ENCODE measurements around the gene AMIGO3. TPM values are rescaled to one million over a fixed set of nuclear protein-coding genes. Genes with fewer than 3 reads are reported as not detected.
A peak's percentile ranks its signal among the peaks of the same experiment; 100 is the strongest.

Gene AMIGO3
- total and polyA plus RNA-seq, 3 experiments from 2014 or later = 0.15 to 1.5 (median 0.31) TPM

DNA sequence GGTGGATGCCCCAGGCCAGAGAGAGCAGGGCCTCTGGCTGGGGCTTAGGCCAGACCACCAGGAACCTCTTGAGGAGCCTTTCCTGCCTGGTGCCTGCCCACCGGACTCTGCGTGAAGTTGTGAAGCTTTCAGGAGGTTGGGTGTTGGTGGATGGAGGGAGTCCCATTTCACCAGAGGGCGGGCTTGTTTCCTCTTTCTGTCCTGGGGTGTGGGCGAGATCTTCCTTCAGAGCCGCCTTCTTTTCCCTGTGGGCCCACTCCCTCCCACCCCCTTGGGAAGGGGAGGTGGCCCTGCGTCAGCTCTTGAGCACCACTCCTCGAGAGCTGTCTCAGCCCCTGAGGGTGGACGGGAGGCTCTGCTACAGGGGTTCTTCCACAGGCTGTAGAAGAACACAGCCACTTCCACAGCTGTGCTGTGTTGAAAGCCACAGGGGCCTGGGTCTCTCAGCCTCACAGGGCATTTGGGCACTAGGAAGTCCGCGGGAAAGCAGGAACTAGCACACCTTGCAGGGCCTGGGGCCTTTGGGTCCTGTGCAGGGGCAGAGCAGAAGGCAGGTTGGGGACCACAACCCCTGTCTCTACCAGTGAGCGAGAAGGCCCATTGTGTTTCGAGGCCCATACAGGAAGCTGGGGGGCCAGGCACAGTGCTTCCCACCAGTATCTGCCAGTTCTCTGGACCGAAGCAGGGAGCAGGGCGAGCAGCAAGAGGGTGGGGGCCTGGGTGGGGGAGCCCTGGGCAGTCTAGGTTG, 2.1 kb downstream of the AMIGO3 start:
- no peak for DNase-seq
- POLR2A ChIA-PET = interaction anchor here (0.8 kb wide), 1 partner anchor 86 kb away, joined by 3 read pairs; the partner anchor contains the start of gene INKA1

DNA sequence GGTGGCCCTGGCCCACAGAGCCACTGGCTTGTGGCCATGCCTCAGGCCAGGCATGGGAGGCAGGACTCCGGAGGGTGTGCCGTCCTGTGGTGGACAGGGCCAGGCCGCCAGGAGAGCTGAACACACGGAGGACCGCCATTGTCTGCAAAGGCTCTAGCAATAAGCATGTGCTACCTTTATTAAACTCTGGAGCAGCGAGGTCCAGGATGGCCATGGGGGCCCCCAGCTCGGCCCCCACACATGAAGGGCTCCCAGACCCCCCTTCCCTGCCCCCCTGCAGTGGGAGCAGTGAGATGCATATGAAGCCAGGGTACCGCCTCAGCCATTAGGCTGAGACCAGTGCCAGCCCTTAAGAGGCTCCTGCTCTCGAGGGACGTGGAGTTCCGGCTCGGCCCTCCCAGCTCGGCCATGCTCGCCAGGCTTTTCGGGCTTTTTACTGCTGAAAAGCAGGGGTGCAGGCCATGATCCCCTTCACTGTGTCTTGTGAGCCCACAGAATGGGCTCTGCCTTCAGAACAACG, 2.7 kb downstream of the AMIGO3 start:
- ChIA-PET CTCF (interaction anchor here (1.3 kb wide), 1 partner anchor 13 kb away, joined by 4 read pairs; no protein-coding TSS in a partner anchor), POLR2A (no interaction called here)
- no peaks in the 10 kb centered on the region for H3K27me3 Mint-ChIP-seq
- H3K9me3 Mint-ChIP-seq = no peaks in the 10 kb centered on the region
- Histone ChIP-seq H3K36me3 (ENCODE audit: insufficient read depth, low read length) (no peaks in the 10 kb centered on the region), H3K4me1 (ENCODE audit: insufficient read depth, low read length) (no peaks in the 10 kb centered on the region), H3K9me3 (ENCODE audit: low read length) (no peaks in the 10 kb centered on the region), H3K4me3 (ENCODE audit: low read length) (no peak overlapping the region), H3K27ac (ENCODE audit: low read depth, low read length) (no peak overlapping the region), H3K27me3 (ENCODE audit: insufficient read depth, low read length, poor library complexity, severe bottlenecking) (no peaks in the 10 kb centered on the region)
- H3K4me1 Mint-ChIP-seq = peaks cover 23 to 48% (median 26%) of the 10 kb centered on the region in 3 donors
- H3K36me3 Mint-ChIP-seq = peaks cover 0 to 20% (median under 1%) of the 10 kb centered on the region in 3 donors
- no peak overlapping the region for H3K27ac Mint-ChIP-seq
- H3K4me3 Mint-ChIP-seq = no peak overlapping the region
- no peak for DNase-seq

More for the DNA sequence above, 2.1 kb downstream of the AMIGO3 start:
- Histone ChIP-seq H3K36me3 (ENCODE audit: insufficient read depth, low read length) (no peaks in the 10 kb centered on the region), H3K4me1 (ENCODE audit: insufficient read depth, low read length) (peaks cover 2% of the 10 kb centered on the region), H3K9me3 (ENCODE audit: low read length) (no peaks in the 10 kb centered on the region), H3K27ac (ENCODE audit: low read depth, low read length) (no peak overlapping the region), H3K4me3 (ENCODE audit: low read length) (no peak overlapping the region), H3K27me3 (ENCODE audit: insufficient read depth, low read length, poor library complexity, severe bottlenecking) (no peaks in the 10 kb centered on the region)
- Mint-ChIP-seq H3K27me3 (no peaks in the 10 kb centered on the region), H3K4me1 (peaks cover 23 to 46% (median 25%) of the 10 kb centered on the region in 3 donors), H3K9me3 (no peaks in the 10 kb centered on the region), H3K27ac (no peak overlapping the region), H3K4me3 (peak overlapping the region in 6 of 7 donors; percentile 28 to 52 (median 36)), H3K36me3 (peaks cover 0 to 25% (median 0%) of the 10 kb centered on the region in 3 donors)
- CTCF ChIA-PET = interaction anchor here (1.0 to 1.8 kb wide), 3 partner anchors 9 to 14 kb away, joined by 3 to 5 read pairs (median 4); no protein-coding TSS in a partner anchor

DNA sequence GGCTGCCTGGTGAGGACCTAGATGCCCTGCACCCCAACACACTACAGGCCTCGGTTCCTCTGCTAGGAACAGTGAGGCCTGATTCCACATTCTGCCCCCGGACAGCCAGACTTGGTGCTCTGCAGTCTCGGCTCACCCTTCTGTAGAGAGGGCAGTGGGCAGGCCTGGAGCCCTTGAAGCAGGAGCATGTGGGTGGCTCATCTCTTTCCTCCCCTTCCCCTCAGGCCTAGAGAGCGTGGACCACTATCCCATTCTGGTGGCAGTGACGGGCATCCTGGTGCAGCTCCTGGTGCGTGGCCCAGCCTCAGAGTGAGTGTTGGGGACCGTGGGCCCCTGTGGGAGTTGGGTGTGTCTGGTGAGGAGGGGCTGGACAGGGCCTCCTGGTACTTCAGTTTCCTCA, 3.3 kb downstream of the AMIGO3 start:
- Mint-ChIP-seq H3K27ac (no peak overlapping the region), H3K27me3 (no peaks in the 10 kb centered on the region), H3K9me3 (no peaks in the 10 kb centered on the region), H3K36me3 (peaks cover 0 to 17% (median 2%) of the 10 kb centered on the region in 3 donors), H3K4me1 (peaks cover 23 to 52% (median 30%) of the 10 kb centered on the region in 3 donors), H3K4me3 (peak overlapping the region in 1 of 7 donors; percentile 79)
- DNase-seq = no peak
- Histone ChIP-seq H3K9me3 (ENCODE audit: low read length) (no peaks in the 10 kb centered on the region), H3K4me3 (ENCODE audit: low read length) (no peak overlapping the region), H3K27me3 (ENCODE audit: insufficient read depth, low read length, poor library complexity, severe bottlenecking) (no peaks in the 10 kb centered on the region), H3K36me3 (ENCODE audit: insufficient read depth, low read length) (no peaks in the 10 kb centered on the region), H3K27ac (ENCODE audit: low read depth, low read length) (no peak overlapping the region), H3K4me1 (ENCODE audit: insufficient read depth, low read length) (no peaks in the 10 kb centered on the region)
- ChIA-PET POLR2A (no interaction called here), CTCF (no interaction called here)

DNA sequence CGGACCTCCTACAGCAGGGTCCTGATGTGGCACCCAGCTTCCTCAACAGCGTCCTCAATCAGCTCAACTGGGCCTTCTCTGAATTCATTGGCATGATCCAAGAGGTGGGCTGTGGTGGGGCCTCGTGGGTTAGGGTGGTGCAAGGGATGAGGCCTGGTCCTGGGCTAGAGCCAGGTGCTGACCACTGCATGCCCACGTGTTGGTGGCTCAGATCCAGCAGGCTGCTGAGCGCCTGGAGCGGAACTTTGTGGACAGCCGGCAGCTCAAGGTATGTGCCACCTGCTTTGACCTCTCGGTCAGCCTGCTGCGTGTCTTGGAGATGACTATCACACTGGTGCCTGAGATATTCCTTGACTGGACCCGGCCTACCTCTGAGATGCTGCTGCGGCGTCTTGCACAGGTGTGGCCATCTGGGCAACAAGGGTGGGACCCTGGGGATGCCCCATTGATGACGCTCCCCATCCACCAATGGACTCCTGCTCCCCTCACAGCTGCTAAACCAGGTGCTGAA, 3.8 kb downstream of the AMIGO3 start:
- no peaks in the 10 kb centered on the region for H3K27me3 Mint-ChIP-seq
- Histone ChIP-seq H3K27ac (ENCODE audit: low read depth, low read length) (no peak overlapping the region), H3K4me3 (ENCODE audit: low read length) (no peak overlapping the region), H3K9me3 (ENCODE audit: low read length) (no peaks in the 10 kb centered on the region), H3K4me1 (ENCODE audit: insufficient read depth, low read length) (no peaks in the 10 kb centered on the region), H3K27me3 (ENCODE audit: insufficient read depth, low read length, poor library complexity, severe bottlenecking) (no peaks in the 10 kb centered on the region), H3K36me3 (ENCODE audit: insufficient read depth, low read length) (no peaks in the 10 kb centered on the region)
- ChIA-PET POLR2A (no interaction called here), CTCF (interaction anchor here (1.2 kb wide), 1 partner anchor 303 kb away, joined by 4 read pairs; the partner anchor contains the start of genes RHOA and TCTA)
- peaks cover 19 to 48% (median 30%) of the 10 kb centered on the region in 3 donors for H3K4me1 Mint-ChIP-seq
- peaks cover 0 to 14% (median 2%) of the 10 kb centered on the region in 3 donors for H3K36me3 Mint-ChIP-seq
- DNase-seq = no peak
- no peak overlapping the region for H3K4me3 Mint-ChIP-seq
- no peaks in the 10 kb centered on the region for H3K9me3 Mint-ChIP-seq
- no peak overlapping the region for H3K27ac Mint-ChIP-seq

DNA sequence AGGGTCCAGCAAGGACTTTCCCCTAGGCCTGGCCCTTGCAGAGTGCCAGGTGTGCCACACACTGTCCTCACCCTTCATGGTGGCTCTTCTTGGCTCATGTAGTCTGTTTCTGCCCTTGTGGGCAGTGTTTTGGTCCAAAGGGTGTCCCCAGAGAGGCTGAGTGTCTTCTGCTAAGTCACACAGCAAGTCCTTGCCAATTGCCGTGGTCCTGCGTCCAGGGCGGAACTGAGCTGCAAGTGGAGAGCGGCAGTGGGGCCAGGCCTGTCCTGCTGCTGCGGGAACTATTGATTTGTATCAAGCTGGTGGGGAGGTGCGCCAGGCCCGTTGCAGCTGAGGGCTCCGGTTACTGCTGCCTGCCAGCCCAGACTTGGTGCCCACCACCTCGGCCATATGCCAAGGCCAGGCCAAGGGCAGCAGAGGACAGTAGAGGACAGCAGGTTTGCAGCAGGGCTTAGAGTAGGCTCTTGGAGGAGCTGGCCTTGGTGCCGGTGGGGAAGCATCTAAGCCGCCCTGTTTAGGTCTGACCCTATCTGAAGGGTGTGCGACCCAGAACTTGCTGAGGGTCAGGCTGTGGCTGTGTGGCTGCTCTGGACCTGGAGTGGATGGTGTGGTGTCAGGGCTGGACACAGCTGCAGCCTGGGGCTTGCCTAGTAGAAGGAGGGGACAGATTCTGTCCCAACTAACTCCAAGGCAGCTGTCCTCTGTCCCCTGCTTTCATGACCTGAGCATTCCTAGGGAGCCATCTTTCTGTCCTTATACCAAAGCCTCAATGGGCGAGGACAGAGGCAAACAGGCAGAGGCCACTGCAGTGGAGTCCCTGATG, 4.5 kb downstream of the AMIGO3 start:
- H3K27me3 ChIP-seq (ENCODE audit: insufficient read depth, low read length, poor library complexity, severe bottlenecking) = no peaks in the 10 kb centered on the region
- no peak overlapping the region for H3K27ac ChIP-seq (ENCODE audit: low read depth, low read length)
- H3K36me3 ChIP-seq (ENCODE audit: insufficient read depth, low read length) = no peaks in the 10 kb centered on the region
- CTCF ChIA-PET = interaction anchor here (1.2 kb wide), 1 partner anchor 303 kb away, joined by 4 read pairs; the partner anchor contains the start of genes RHOA and TCTA
- Mint-ChIP-seq H3K27me3 (no peaks in the 10 kb centered on the region), H3K9me3 (no peaks in the 10 kb centered on the region), H3K4me1 (peaks cover 15 to 41% (median 27%) of the 10 kb centered on the region in 3 donors), H3K4me3 (no peak overlapping the region), H3K27ac (peak overlapping the region in 1 of 8 donors; percentile 17), H3K36me3 (peaks cover 0 to 11% (median 2%) of the 10 kb centered on the region in 3 donors)
- POLR2A ChIA-PET = no interaction called here
- no peaks in the 10 kb centered on the region for H3K4me1 ChIP-seq (ENCODE audit: insufficient read depth, low read length)
- no peak overlapping the region for H3K4me3 ChIP-seq (ENCODE audit: low read length)
- DNase-seq = no peak
- H3K9me3 ChIP-seq (ENCODE audit: low read length) = no peaks in the 10 kb centered on the region

DNA sequence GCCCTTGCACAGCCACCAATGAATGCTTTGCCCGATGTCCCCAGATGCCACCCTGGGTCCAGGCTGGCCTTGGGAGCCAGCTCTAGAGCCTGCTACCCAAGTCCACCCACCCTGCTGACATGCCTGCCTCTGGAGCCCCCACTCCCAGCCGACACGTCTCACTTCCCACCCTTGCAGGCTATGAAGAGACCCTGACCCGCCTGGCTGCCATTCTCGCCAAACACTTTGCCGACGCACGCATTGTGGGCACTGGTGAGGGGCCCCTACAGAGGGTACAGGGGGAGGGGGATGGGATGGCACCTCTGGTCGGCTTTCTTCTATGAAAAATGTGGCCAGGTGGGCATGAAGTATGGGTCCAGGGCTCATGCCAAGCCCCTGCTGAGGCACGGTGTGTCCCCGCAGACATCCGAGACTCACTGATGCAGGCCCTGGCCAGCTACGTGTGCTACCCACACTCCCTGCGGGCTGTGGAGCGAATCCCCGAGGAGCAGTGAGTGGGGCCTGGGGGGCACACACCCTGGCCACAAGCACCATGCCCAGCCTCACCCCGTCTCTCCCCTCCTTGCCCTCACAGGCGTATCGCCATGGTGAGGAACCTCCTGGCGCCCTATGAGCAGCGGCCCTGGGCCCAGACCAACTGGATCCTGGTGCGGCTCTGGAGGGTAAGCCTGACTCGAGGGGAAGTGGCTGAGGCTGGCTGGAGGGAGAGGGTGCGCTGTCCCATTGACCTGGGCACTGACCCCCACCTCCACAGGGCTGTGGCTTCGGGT, 6.0 kb downstream of the AMIGO3 start:
- Histone ChIP-seq H3K4me1 (ENCODE audit: insufficient read depth, low read length) (no peaks in the 10 kb centered on the region), H3K36me3 (ENCODE audit: insufficient read depth, low read length) (no peaks in the 10 kb centered on the region), H3K27me3 (ENCODE audit: insufficient read depth, low read length, poor library complexity, severe bottlenecking) (no peaks in the 10 kb centered on the region), H3K9me3 (ENCODE audit: low read length) (no peaks in the 10 kb centered on the region), H3K4me3 (ENCODE audit: low read length) (no peak overlapping the region), H3K27ac (ENCODE audit: low read depth, low read length) (no peak overlapping the region)
- Mint-ChIP-seq H3K27ac (no peak overlapping the region), H3K9me3 (no peaks in the 10 kb centered on the region), H3K4me1 (peaks cover 1 to 28% (median 17%) of the 10 kb centered on the region in 3 donors), H3K4me3 (no peak overlapping the region), H3K36me3 (peaks cover 0 to 8% (median 2%) of the 10 kb centered on the region in 3 donors), H3K27me3 (no peaks in the 10 kb centered on the region)
- POLR2A ChIA-PET = no interaction called here
- CTCF ChIA-PET = interaction anchor here (1.0 to 1.8 kb wide), 3 partner anchors 10 to 41 kb away, joined by 3 to 8 read pairs (median 3); no protein-coding TSS in a partner anchor
- peak in 1 of 5 donors; percentile 41 for DNase-seq

DNA sequence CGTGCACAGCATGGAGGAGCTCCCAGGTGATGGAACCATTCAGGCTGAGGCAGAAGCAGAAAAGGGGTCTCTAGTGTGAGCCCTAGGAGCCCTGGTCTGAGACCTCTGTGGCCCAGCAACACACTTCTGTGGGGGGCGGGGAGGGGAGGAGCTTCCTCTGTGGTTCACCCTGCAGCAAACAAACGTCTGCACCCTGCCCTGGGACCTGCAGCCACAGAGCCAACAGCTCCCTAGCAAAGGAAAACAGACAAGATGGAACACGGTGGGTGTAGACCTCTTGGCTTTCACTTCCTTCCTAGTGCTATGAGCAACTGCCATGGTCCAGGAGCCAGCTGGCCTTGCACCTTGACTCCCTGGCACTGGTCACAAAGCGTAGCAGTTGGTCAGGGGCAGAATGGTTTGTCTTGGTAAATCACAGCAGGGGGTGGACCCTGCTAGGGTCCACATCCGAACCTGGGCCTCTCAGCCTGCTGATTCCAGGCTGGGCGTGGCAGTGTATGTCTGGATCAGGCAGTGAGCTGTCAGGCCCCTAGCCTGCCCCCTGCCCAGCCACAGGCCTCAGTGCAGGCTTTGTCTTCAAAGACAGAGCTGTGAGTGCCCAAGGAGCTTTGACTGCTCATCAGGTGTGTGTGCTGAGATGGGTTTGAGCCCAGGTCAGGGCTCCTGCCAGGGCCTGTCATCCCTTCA, 6.7 kb downstream of the AMIGO3 start:
- Mint-ChIP-seq H3K4me3 (no peak overlapping the region), H3K9me3 (no peaks in the 10 kb centered on the region), H3K27ac (peak overlapping the region in 2 of 8 donors; percentile 7 to 32), H3K27me3 (no peaks in the 10 kb centered on the region), H3K36me3 (peaks cover 0 to 13% (median 4%) of the 10 kb centered on the region in 3 donors), H3K4me1 (peaks cover 0 to 27% (median 15%) of the 10 kb centered on the region in 3 donors)
- peak in 1 of 5 donors; percentile 44 for DNase-seq
- ChIA-PET CTCF (interaction anchor here (1.0 to 1.8 kb wide), 3 partner anchors 9 to 41 kb away, joined by 3 to 8 read pairs (median 3); no protein-coding TSS in a partner anchor), POLR2A (interaction anchor here (0.6 kb wide), 1 partner anchor 89 kb away, joined by 3 read pairs; no protein-coding TSS in a partner anchor)
- Histone ChIP-seq H3K27ac (ENCODE audit: low read depth, low read length) (no peak overlapping the region), H3K4me1 (ENCODE audit: insufficient read depth, low read length) (no peaks in the 10 kb centered on the region), H3K36me3 (ENCODE audit: insufficient read depth, low read length) (no peaks in the 10 kb centered on the region), H3K27me3 (ENCODE audit: insufficient read depth, low read length, poor library complexity, severe bottlenecking) (no peaks in the 10 kb centered on the region), H3K9me3 (ENCODE audit: low read length) (no peaks in the 10 kb centered on the region), H3K4me3 (ENCODE audit: low read length) (no peak overlapping the region)
